ENCODE results near the gene ETDB.
"Not testable (repeated sequence)": the region's sequence is repeated elsewhere in the genome, so short reads cannot be mapped to it uniquely, and the experiment has no call there.

Gene ETDB

DNA sequence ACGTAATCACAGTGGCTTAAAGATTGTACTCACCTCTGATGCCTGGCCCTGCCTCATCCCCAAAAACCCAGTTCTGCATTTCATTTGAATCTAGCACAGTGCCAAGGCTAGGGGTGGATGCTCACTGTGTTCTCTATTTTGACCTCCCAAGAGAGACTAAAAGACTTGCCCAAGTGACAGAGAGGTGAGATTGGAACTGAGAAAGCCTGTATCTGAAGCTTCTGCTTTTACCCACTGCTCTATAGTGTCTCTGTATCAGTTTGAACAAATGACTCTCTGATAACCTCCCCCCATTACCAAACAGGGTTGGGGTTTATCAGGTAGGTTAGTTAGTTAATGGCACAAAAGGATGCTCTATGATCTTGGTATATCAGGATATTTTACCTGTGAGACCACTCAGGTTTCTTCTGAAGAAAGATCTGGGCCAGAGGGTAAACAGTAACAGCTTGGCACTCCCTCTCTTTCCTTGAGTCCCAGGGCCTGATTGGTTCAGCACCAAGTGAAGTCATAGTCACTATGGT lies at the start of gene ETDB:
TSS of gene ETDB (minus strand) at position 471 of the 521 bp plus-strand sequence. CDS start 1,265 bp downstream, outside the sequence.
- not testable (repeated sequence) for H3K4me1 ChIP-seq (ENCODE audit: insufficient read depth, insufficient read length); H3K36me3 ChIP-seq (ENCODE audit: insufficient read depth, insufficient read length, low read length); DNase-seq (ENCODE audit: low read depth, low spot score); H3K4me3 ChIP-seq (ENCODE audit: insufficient read length, low read depth); H3K9ac ChIP-seq (ENCODE audit: insufficient read length, low read depth); H3K27me3 ChIP-seq (ENCODE audit: insufficient read depth, insufficient read length); H3K9me3 ChIP-seq (ENCODE audit: insufficient read depth, low read length)

DNA sequence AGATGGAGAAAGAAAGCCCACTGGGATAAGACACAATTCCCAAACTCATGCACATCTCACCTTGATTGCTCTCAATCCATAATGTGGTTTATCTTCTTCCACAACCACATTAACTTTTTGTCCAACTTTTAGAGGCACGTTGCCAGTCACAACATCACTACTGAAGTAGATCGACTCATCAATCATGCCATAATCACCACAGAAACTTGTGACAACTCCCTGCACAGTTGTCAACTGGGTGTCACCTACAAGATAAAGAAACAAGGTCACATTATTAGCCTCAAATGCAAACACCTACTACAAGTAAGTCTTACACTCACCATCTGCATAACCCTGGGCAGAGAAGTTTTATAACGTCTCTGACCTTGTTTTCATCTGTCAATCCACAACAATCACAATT lies 49.2 kb upstream of the ETDB start:
- H3K27me3 ChIP-seq (ENCODE audit: insufficient read depth, insufficient read length); H3K36me3 ChIP-seq (ENCODE audit: insufficient read depth, insufficient read length, low read length); H3K4me1 ChIP-seq (ENCODE audit: insufficient read depth, insufficient read length); H3K9ac ChIP-seq (ENCODE audit: insufficient read length, low read depth); H3K9me3 ChIP-seq (ENCODE audit: insufficient read depth, low read length); H3K4me3 ChIP-seq (ENCODE audit: insufficient read length, low read depth); DNase-seq (ENCODE audit: low read depth, low spot score): not testable (repeated sequence)

DNA sequence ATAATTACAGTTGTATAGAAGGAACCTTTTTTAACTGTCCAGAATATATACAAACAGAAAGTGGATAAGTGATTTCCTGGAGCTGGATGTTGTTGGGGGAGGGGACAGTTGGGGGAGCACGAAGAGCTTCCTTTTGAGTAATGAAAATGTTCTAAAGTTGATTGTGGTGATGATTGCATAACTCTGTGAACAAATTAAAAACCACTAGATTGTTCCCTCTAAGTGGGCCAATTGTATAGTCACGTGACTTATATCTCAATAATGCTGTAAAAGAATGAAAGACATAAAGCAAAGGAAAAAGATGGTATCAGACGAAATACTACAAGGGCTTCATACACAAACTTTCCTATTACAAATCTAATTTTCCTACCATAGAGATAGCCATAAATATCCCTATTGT lies 48.2 kb upstream of the ETDB start:
- Histone ChIP-seq H3K36me3 (ENCODE audit: insufficient read depth, insufficient read length, low read length) (no peaks in the 10 kb centered on the region), H3K4me1 (ENCODE audit: insufficient read depth, insufficient read length) (no peaks in the 10 kb centered on the region), H3K9ac (ENCODE audit: insufficient read length, low read depth) (no peak overlapping the region), H3K4me3 (ENCODE audit: insufficient read length, low read depth) (no peak overlapping the region), H3K9me3 (ENCODE audit: insufficient read depth, low read length) (no peaks in the 10 kb centered on the region), H3K27me3 (ENCODE audit: insufficient read depth, insufficient read length) (no peaks in the 10 kb centered on the region)
- no peak for DNase-seq (ENCODE audit: low read depth, low spot score)
- TF ChIP-seq SUZ12 (IDR thresholded peaks at IDR 0.05; ENCODE audit: extremely low read depth, insufficient read depth, insufficient read length) (no peak), ZNF274 (IDR thresholded peaks at IDR 0.05; ENCODE audit: low read depth, low read length) (no peak), YY1 (IDR thresholded peaks at IDR 0.05; ENCODE audit: insufficient read depth, insufficient read length) (no peak)

DNA sequence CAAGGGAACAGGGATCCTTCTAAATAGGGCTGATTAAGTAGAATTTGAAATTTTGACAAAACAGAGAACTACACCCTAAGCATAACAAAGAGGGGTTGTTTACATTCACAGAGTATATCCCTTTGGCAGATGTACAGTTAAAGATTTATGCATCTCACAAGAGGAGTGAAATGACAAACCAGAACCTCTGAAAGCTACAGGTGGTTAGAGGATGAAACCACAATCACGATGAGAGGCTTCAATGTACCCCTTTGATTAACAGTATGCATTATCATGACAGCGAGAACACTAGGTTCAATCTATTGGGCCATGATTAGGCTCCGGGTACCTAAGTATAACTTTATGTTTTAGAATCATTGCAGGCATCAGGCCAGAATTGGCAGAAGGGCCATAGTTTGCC lies 34.4 kb upstream of the ETDB start:
- H3K4me1 ChIP-seq (ENCODE audit: insufficient read depth, insufficient read length); H3K4me3 ChIP-seq (ENCODE audit: insufficient read length, low read depth); H3K27me3 ChIP-seq (ENCODE audit: insufficient read depth, insufficient read length); DNase-seq (ENCODE audit: low read depth, low spot score); H3K36me3 ChIP-seq (ENCODE audit: insufficient read depth, insufficient read length, low read length); H3K9me3 ChIP-seq (ENCODE audit: insufficient read depth, low read length); H3K9ac ChIP-seq (ENCODE audit: insufficient read length, low read depth): not testable (repeated sequence)

DNA sequence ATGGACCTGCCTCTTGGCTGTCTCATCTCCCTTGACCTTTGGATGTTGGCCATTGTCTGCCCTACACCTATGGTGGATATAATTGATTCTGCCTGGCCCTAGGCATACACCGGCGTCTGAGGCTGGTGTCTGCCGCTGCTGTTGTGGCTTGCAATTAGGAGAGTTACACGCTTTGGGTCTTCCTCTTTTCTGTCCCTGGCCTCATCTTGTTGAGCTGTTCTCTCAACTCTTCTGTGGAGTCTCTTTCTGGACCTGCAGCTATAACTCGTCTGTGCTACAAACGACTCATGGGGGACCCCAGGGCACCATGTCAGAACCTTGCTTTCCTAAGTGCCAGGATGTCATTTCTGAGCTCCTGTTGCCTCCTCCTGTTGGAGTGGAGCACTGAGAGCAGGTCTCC lies 5.8 kb upstream of the ETDB start:
- not testable (repeated sequence) for DNase-seq (ENCODE audit: low read depth, low spot score); H3K36me3 ChIP-seq (ENCODE audit: insufficient read depth, insufficient read length, low read length); H3K9me3 ChIP-seq (ENCODE audit: insufficient read depth, low read length); H3K9ac ChIP-seq (ENCODE audit: insufficient read length, low read depth); H3K4me1 ChIP-seq (ENCODE audit: insufficient read depth, insufficient read length); H3K4me3 ChIP-seq (ENCODE audit: insufficient read length, low read depth); H3K27me3 ChIP-seq (ENCODE audit: insufficient read depth, insufficient read length)

DNA sequence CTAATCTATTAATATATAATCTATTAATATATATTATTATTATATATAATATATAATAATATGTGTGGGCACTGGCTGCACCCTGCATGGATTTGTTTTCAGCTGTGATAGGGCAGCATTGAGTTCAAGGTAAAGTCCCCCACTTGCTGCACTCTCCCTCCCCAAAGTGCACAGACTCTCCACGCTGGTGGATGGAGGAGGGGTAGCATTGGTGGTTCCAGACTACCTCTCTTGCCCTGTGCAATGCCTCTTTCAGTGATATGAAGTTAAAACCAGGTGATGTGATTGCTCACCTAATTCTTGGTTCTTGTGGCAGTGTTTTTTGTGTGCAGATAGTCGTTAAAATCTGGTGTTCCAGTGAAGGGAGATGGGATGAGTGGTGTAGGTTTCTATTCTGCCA lies 4.3 kb downstream of the ETDB start:
- H3K27me3 ChIP-seq (ENCODE audit: insufficient read depth, insufficient read length); H3K4me1 ChIP-seq (ENCODE audit: insufficient read depth, insufficient read length); H3K4me3 ChIP-seq (ENCODE audit: insufficient read length, low read depth); DNase-seq (ENCODE audit: low read depth, low spot score); H3K9ac ChIP-seq (ENCODE audit: insufficient read length, low read depth); H3K9me3 ChIP-seq (ENCODE audit: insufficient read depth, low read length); H3K36me3 ChIP-seq (ENCODE audit: insufficient read depth, insufficient read length, low read length): not testable (repeated sequence)

DNA sequence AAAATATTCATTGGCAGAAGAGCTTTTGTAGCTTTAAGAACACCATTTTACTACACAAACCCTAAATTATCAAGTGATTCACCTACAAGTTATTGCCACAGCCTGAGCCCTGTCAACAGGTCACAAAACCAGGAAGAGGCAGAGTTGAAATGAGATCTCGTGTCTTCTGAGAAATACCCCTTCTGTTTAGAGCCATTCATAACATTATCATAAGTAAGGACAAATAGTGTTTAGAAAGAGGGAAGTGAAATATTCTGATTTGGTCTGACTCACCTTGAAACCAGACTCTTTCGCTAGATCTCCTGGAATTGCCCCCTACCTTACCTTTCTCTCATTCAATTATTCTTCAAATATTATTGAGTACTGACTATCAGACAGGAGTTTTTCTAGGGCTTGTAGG lies 5.9 kb downstream of the ETDB start:
- no peaks in the 10 kb centered on the region for H3K9me3 ChIP-seq (ENCODE audit: insufficient read depth, low read length)
- no peaks in the 10 kb centered on the region for H3K4me1 ChIP-seq (ENCODE audit: insufficient read depth, insufficient read length)
- TF ChIP-seq SUZ12 (IDR thresholded peaks at IDR 0.05; ENCODE audit: extremely low read depth, insufficient read depth, insufficient read length) = no peak
- TF ChIP-seq YY1 (IDR thresholded peaks at IDR 0.05; ENCODE audit: insufficient read depth, insufficient read length) = no peak
- TF ChIP-seq ZNF274 (IDR thresholded peaks at IDR 0.05; ENCODE audit: low read depth, low read length) = no peak
- H3K9ac ChIP-seq (ENCODE audit: insufficient read length, low read depth) = no peak overlapping the region
- no peak for DNase-seq (ENCODE audit: low read depth, low spot score)
- no peaks in the 10 kb centered on the region for H3K27me3 ChIP-seq (ENCODE audit: insufficient read depth, insufficient read length)
- no peak overlapping the region for H3K4me3 ChIP-seq (ENCODE audit: insufficient read length, low read depth)
- no peaks in the 10 kb centered on the region for H3K36me3 ChIP-seq (ENCODE audit: insufficient read depth, insufficient read length, low read length)

DNA sequence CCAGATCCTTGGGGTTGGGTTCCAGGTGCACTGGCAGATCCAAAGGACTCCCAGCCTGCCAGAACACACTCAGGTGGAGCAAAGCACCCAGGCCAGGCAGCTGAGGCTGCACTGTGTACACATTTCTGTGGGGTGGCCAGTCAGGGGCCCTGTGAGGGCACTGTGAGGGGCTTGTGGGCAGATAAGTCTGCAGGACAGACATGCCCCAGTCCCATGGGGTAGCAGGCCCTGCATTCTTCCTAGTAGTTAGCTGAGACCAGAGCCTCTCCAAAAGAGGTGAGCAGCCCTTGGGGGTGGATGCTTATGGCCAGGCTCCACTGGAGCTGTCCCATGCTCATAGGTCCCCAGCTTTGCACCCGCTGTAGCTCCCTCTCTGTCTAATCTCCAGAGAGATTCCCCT lies 7.6 kb downstream of the ETDB start:
- H3K9ac ChIP-seq (ENCODE audit: insufficient read length, low read depth) = no peak overlapping the region
- TF ChIP-seq YY1 (IDR thresholded peaks at IDR 0.05; ENCODE audit: insufficient read depth, insufficient read length) (no peak), SUZ12 (IDR thresholded peaks at IDR 0.05; ENCODE audit: extremely low read depth, insufficient read depth, insufficient read length) (no peak), ZNF274 (IDR thresholded peaks at IDR 0.05; ENCODE audit: low read depth, low read length) (no peak)

More for the DNA sequence above, 7.6 kb downstream of the ETDB start:
- no peaks in the 10 kb centered on the region for H3K4me1 ChIP-seq (ENCODE audit: insufficient read depth, insufficient read length)
- no peak for DNase-seq (ENCODE audit: low read depth, low spot score)
- no peaks in the 10 kb centered on the region for H3K36me3 ChIP-seq (ENCODE audit: insufficient read depth, insufficient read length, low read length)
- H3K4me3 ChIP-seq (ENCODE audit: insufficient read length, low read depth) = no peak overlapping the region
- no peaks in the 10 kb centered on the region for H3K9me3 ChIP-seq (ENCODE audit: insufficient read depth, low read length)
- no peaks in the 10 kb centered on the region for H3K27me3 ChIP-seq (ENCODE audit: insufficient read depth, insufficient read length)

Data from NT2/D1 (cell line).